H7 (cell line): Measurements from ENCODE around the gene TCF23. TPM values are rescaled to one million over a fixed set of nuclear protein-coding genes. Genes with fewer than 3 reads are reported as not detected.
A peak's percentile ranks its signal among the peaks of the same experiment; 100 is the strongest.

Experiments
- DNase-seq: peaks from one replicate; pipeline ENCODE4 v3.0.0; 2012
- H3K27me3 ChIP-seq: 2 replicates; pipeline ENCODE4 v1.6.0; 2011; ENCODE audit warnings: mild to moderate bottlenecking, low read length; ENCODE audit not compliant: control insufficient read depth, insufficient read depth
- H3K36me3 ChIP-seq: replicated peaks from 2 replicates; pipeline ENCODE4 v1.5.1; 2011; ENCODE audit warnings: low read length; ENCODE audit not compliant: control insufficient read depth, insufficient read depth
- H3K4me3 ChIP-seq: 2 replicates; pipeline ENCODE4 v1.5.1; 2011; ENCODE audit warnings: low read depth, mild to moderate bottlenecking, control low read depth, low read length, moderate library complexity; ENCODE audit not compliant: insufficient read depth
- total RNA-seq: library from RNA; depleted of rRNA; stranded (reverse); fragments of >200 nt; shearing (Covaris generic); gene quantifications from 2 replicates; pipeline ENCODE4 v1.2.3, GENCODE V29; 2014; rRNA removed

Gene TCF23
- total RNA-seq, 1 experiment from 2014 or later, result not detected

GRCh38 chr2:27205206-27205605 is 56.4 kb downstream of the TCF23 start:
- Histone ChIP-seq H3K4me3 (no peak overlapping the region), H3K27me3 (no peaks in the 10 kb centered on the region), H3K36me3 (peaks cover 66% of the 10 kb centered on the region)
- no peak for DNase-seq

- Histone ChIP-seq H3K36me3 (peaks cover 63% of the 10 kb centered on the region), H3K4me3 (no peak overlapping the region), H3K27me3 (no peaks in the 10 kb centered on the region)
- peak; percentile 20 for DNase-seq
Observed at GRCh38 chr2:27206346-27206745, 57.5 kb downstream of the TCF23 start.

Other genes with a start within 250 kb of the TCF23 start
- 0.42 and 1.6 TPM in 2 replicates for gene MAPRE3, start 178.4 kb upstream of the TCF23 start, total RNA-seq
- gene TMEM214, start 116.0 kb upstream of the TCF23 start, total RNA-seq, result 46.5 and 46.6 TPM in 2 replicates
- gene AGBL5, start 97.3 kb upstream of the TCF23 start, total RNA-seq, result 45.4 and 46.7 TPM in 2 replicates
- gene OST4, start 77.3 kb upstream of the TCF23 start, total RNA-seq, result 197 and 228 TPM in 2 replicates
- gene EMILIN1, start 70.4 kb upstream of the TCF23 start, total RNA-seq, result 5.1 and 5.8 TPM in 2 replicates
- 3.3 and 5.3 TPM in 2 replicates for gene KHK, start 62.2 kb upstream of the TCF23 start, total RNA-seq
- 1.0 and 1.6 TPM in 2 replicates for gene CGREF1, start 29.9 kb upstream of the TCF23 start, total RNA-seq
- gene ABHD1, start 25.2 kb upstream of the TCF23 start, total RNA-seq, result 0.55 TPM in 1 of 2 replicates, not detected in the other
- 84.5 and 87.3 TPM in 2 replicates for gene PREB, start 14.4 kb upstream of the TCF23 start, total RNA-seq
- not detected in 2 replicates for gene PRR30, start 9.6 kb upstream of the TCF23 start, total RNA-seq
- 182 and 203 TPM in 2 replicates for gene ATRAID, start 63.0 kb downstream of the TCF23 start, total RNA-seq
- 76.2 and 120 TPM in 2 replicates for gene SLC5A6, start 63.3 kb downstream of the TCF23 start, total RNA-seq
- 73.7 and 84.2 TPM in 2 replicates for gene CAD, start 68.4 kb downstream of the TCF23 start, total RNA-seq
- gene SLC30A3, start 114.0 kb downstream of the TCF23 start, total RNA-seq, result 0.89 and 1.4 TPM in 2 replicates
- gene DNAJC5G, start 126.4 kb downstream of the TCF23 start, total RNA-seq, result not detected in 2 replicates
- 3.4 and 5.5 TPM in 2 replicates for gene TRIM54, start 133.4 kb downstream of the TCF23 start, total RNA-seq
- gene UCN, start 159.4 kb downstream of the TCF23 start, total RNA-seq, result 0.66 TPM in 1 of 2 replicates, not detected in the other
- gene MPV17, start 174.1 kb downstream of the TCF23 start, total RNA-seq, result 53.8 and 60.8 TPM in 2 replicates
- gene GTF3C2, start 207.8 kb downstream of the TCF23 start, total RNA-seq, result 147 and 152 TPM in 2 replicates
- gene EIF2B4, start 221.3 kb downstream of the TCF23 start, total RNA-seq, result 31.6 and 33.1 TPM in 2 replicates
- gene SNX17, start 221.6 kb downstream of the TCF23 start, total RNA-seq, result 110 and 129 TPM in 2 replicates
- gene ZNF513, start 231.7 kb downstream of the TCF23 start, total RNA-seq, result 11.8 and 19.2 TPM in 2 replicates